HepG2 (cell line): ENCODE data around the gene PCAT6. TPM values are rescaled to one million over a fixed set of nuclear protein-coding genes. Genes with fewer than 3 reads are reported as not detected.

ENCODE experiments used
- ETV5 ChIP-seq: IDR thresholded peaks from 2 replicates; pipeline ENCODE4 v1.6.1; 2018; ENCODE audit warnings: missing biosample characterization, missing genetic modification reagents, inconsistent platforms, borderline replicate concordance
- FOXJ3 ChIP-seq: sonication (generic); formaldehyde crosslinking; IDR thresholded peaks from 2 replicates; pipeline ENCODE4 v1.4.0; 2020; ENCODE audit warnings: missing genetic modification reagents, mild to moderate bottlenecking, borderline replicate concordance
- MTA3 ChIP-seq: sonication (generic); formaldehyde crosslinking; IDR thresholded peaks from 2 replicates; pipeline ENCODE4 v1.4.0; 2020; ENCODE audit warnings: missing genetic modification reagents
- PCBP1 ChIP-seq: fragments of 200-400 bp; formaldehyde crosslinking; IDR thresholded peaks from 2 replicates; pipeline ENCODE4 v1.6.1; 2017; ENCODE audit warnings: mild to moderate bottlenecking, low read depth, low read length, borderline replicate concordance
- PTBP1 ChIP-seq: fragments of 200-400 bp; formaldehyde crosslinking; IDR thresholded peaks from 2 replicates; pipeline ENCODE4 v1.6.1; 2018; ENCODE audit warnings: low read length, low read depth; ENCODE audit not compliant: poor library complexity, severe bottlenecking
- TAF15 ChIP-seq: fragments of 200-400 bp; formaldehyde crosslinking; IDR thresholded peaks from one replicate; pipeline ENCODE4 v1.6.1; 2018; ENCODE audit warnings: mild to moderate bottlenecking, low read depth, low read length; ENCODE audit not compliant: poor library complexity, severe bottlenecking
- TOE1 ChIP-seq: sonication (generic); formaldehyde crosslinking; IDR thresholded peaks from 2 replicates; pipeline ENCODE4 v1.4.0; 2020; ENCODE audit warnings: mild to moderate bottlenecking, missing genetic modification reagents
- ZKSCAN1 ChIP-seq: fragments of 150-350 bp; IDR thresholded peaks from 2 replicates; pipeline ENCODE4 v1.6.1; 2014; ENCODE audit warnings: low read length
- ZNF17 ChIP-seq: sonication (generic); formaldehyde crosslinking; IDR thresholded peaks from 2 replicates; pipeline ENCODE4 v1.5.0; 2020; ENCODE audit warnings: mild to moderate bottlenecking, missing genetic modification reagents
- ZNF337 ChIP-seq: sonication (generic); formaldehyde crosslinking; IDR thresholded peaks from 2 replicates; pipeline ENCODE4 v1.5.1; 2020; ENCODE audit warnings: missing genetic modification reagents, low read depth, mild to moderate bottlenecking, borderline replicate concordance
- ZNF460 ChIP-seq: sonication (generic); formaldehyde crosslinking; IDR thresholded peaks from 2 replicates; pipeline ENCODE4 v1.5.1; 2020; ENCODE audit warnings: missing genetic modification reagents, mild to moderate bottlenecking, borderline replicate concordance
- polyA plus RNA-seq, 8 experiments: library from polyadenylated mRNA; depleted of rRNA in 3 of 8; stranded (reverse) in 7 of 8; unstranded in 1 of 8; fragments of >200 nt; fragmentation: Illumina TruSeq in 4 of 8; extraction: Trizol in 4 of 8; gene quantifications; 2 replicates each; pipeline versions ENCODE4 v1.2.1 to v1.2.3, GENCODE V29; 2011 to 2016; ENCODE audit warnings: low read depth in 4 of 8, missing spikeins in 1 of 8, mixed read lengths in 1 of 8; ENCODE audit not compliant: insufficient read depth in 1 of 8
- total RNA-seq, 5 experiments: library from RNA; depleted of rRNA; stranded (reverse); fragments of >200 nt; fragmentation: Illumina TruSeq; extraction: Trizol; gene quantifications; 2 replicates each; pipeline ENCODE4 v1.2.3, GENCODE V29; 2016; ENCODE audit warnings: low read depth in 1 of 5
- TF ChIP-seq, protein P1 (sequence below): sonication (generic); formaldehyde crosslinking; IDR thresholded peaks from 2 replicates; pipeline ENCODE4 v1.4.0; 2020; ENCODE audit warnings: missing genetic modification reagents
- TF ChIP-seq, protein P2 (sequence below): sonication (generic); formaldehyde crosslinking; conservative IDR thresholded peaks from 2 replicates; pipeline ENCODE4 v1.4.0; 2020; ENCODE audit warnings: mild to moderate bottlenecking, missing genetic modification reagents, moderate library complexity
- TF ChIP-seq, protein P3 (sequence below): sonication (generic); formaldehyde crosslinking; IDR thresholded peaks from 2 replicates; pipeline ENCODE4 v1.5.0; 2020; ENCODE audit warnings: missing genetic modification reagents
- TF ChIP-seq, protein P4 (sequence below): IDR thresholded peaks from 2 replicates; pipeline ENCODE4 v1.6.1; 2012; ENCODE audit warnings: inconsistent platforms
- TF ChIP-seq, protein P5 (sequence below): sonication (generic); formaldehyde crosslinking; IDR thresholded peaks from 2 replicates; pipeline ENCODE4 v1.8.0; 2022; ENCODE audit warnings: missing genetic modification reagents, mild to moderate bottlenecking, inconsistent platforms, borderline replicate concordance
- TF ChIP-seq, protein P6 (sequence below): sonication (generic); formaldehyde crosslinking; IDR thresholded peaks from 2 replicates; pipeline ENCODE4 v1.4.0; 2020; ENCODE audit warnings: missing genetic modification reagents, borderline replicate concordance

The PCAT6 gene
- total and polyA plus RNA-seq, 2 of the 13 experiments (the other 11 are each of a cell fraction or from before 2014, with no cell fraction given): 0.60 to 4.4 TPM

DNA sequence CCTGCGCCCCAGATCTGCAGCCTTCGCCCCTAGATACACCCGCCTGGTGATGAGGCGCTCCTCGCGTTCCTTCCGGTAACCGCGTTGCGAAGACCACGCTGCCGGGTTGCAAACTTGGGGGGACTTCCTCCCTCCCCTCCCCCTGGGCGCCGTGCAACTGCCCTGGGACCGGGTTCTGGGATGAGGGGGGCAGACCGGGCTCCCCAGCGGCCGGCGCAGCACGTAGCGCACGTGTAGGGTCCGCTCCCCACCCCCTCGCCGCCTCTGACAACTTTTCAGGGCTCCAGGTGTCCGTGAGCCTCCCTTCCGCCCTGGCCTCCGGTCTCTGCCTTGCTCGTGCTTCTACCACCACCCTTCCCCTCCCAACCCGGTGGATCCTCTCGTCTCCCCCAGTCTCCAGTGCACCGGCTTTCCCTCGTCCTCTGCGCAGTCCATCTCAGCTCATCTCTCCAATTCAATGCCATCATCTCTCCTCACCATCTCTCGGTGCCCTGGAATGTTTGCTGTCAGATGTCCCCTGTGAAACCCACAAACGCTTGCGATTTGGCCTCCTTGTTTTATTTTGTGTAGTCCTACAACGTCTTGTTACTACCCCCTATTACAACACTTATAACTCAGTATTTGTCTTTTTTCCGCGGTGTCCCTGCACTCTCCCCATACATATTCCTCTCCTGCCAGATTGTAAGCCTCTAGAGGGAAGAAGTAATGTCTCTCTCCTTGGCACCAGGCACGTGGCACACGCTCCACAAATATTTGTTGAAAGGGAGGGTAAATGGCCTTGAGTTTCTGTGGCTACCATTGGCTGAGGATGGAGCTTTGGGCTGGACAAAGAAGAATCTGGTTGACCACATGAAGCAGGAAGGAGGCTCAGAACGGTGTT is 782 bp downstream of the PCAT6 start (continued):
- TF ChIP-seq ZNF337 (CRISPR knock-in tag): 0 out of 2 replicates have a peak, but pooled peaks have one; percentile 6
- TF ChIP-seq, protein P1, sequence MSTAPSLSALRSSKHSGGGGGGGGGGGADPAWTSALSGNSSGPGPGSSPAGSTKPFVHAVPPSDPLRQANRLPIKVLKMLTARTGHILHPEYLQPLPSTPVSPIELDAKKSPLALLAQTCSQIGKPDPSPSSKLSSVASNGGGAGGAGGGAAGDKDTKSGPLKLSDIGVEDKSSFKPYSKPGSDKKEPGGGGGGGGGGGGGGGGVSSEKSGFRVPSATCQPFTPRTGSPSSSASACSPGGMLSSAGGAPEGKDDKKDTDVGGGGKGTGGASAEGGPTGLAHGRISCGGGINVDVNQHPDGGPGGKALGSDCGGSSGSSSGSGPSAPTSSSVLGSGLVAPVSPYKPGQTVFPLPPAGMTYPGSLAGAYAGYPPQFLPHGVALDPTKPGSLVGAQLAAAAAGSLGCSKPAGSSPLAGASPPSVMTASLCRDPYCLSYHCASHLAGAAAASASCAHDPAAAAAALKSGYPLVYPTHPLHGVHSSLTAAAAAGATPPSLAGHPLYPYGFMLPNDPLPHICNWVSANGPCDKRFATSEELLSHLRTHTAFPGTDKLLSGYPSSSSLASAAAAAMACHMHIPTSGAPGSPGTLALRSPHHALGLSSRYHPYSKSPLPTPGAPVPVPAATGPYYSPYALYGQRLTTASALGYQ (CRISPR knock-in tag): no peak
- TF ChIP-seq PTBP1: no peak
- TF ChIP-seq ZKSCAN1: no peak
- TF ChIP-seq, protein P2, sequence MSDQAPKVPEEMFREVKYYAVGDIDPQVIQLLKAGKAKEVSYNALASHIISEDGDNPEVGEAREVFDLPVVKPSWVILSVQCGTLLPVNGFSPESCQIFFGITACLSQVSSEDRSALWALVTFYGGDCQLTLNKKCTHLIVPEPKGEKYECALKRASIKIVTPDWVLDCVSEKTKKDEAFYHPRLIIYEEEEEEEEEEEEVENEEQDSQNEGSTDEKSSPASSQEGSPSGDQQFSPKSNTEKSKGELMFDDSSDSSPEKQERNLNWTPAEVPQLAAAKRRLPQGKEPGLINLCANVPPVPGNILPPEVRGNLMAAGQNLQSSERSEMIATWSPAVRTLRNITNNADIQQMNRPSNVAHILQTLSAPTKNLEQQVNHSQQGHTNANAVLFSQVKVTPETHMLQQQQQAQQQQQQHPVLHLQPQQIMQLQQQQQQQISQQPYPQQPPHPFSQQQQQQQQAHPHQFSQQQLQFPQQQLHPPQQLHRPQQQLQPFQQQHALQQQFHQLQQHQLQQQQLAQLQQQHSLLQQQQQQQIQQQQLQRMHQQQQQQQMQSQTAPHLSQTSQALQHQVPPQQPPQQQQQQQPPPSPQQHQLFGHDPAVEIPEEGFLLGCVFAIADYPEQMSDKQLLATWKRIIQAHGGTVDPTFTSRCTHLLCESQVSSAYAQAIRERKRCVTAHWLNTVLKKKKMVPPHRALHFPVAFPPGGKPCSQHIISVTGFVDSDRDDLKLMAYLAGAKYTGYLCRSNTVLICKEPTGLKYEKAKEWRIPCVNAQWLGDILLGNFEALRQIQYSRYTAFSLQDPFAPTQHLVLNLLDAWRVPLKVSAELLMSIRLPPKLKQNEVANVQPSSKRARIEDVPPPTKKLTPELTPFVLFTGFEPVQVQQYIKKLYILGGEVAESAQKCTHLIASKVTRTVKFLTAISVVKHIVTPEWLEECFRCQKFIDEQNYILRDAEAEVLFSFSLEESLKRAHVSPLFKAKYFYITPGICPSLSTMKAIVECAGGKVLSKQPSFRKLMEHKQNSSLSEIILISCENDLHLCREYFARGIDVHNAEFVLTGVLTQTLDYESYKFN: 0 out of 2 replicates have a peak, but pooled peaks have one; percentile 17
- TF ChIP-seq ZNF460: no peak
- TF ChIP-seq FOXJ3 (CRISPR knock-in tag): no peak
- no peak for TF ChIP-seq TOE1 (CRISPR knock-in tag)
- no peak for TF ChIP-seq MTA3
- TF ChIP-seq, protein P3, sequence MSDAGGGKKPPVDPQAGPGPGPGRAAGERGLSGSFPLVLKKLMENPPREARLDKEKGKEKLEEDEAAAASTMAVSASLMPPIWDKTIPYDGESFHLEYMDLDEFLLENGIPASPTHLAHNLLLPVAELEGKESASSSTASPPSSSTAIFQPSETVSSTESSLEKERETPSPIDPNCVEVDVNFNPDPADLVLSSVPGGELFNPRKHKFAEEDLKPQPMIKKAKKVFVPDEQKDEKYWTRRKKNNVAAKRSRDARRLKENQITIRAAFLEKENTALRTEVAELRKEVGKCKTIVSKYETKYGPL: no peak
- TF ChIP-seq, protein P4, sequence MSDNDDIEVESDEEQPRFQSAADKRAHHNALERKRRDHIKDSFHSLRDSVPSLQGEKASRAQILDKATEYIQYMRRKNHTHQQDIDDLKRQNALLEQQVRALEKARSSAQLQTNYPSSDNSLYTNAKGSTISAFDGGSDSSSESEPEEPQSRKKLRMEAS: peak; percentile 89
- peak; percentile 68; the same call in 1 of the 2 replicates for TF ChIP-seq ETV5 (CRISPR knock-in tag)
- TF ChIP-seq, protein P5, sequence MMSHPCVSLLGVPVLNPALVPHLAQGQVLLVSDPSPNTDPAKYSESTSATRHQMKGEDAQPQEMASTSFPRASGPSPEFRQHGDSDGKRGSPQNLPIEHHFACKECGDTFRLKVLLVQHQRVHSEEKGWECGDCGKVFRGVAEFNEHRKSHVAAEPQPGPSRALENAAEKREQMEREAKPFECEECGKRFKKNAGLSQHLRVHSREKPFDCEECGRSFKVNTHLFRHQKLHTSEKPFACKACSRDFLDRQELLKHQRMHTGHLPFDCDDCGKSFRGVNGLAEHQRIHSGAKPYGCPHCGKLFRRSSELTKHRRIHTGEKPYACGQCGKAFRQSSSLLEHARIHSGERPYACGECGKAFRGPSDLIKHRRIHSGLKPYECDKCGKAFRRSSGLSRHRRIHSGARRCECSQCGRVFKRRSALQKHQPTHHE: no peak
- TF ChIP-seq PCBP1: peak; percentile 9; the same call in 1 of the 2 replicates
- peak; percentile 57 for TF ChIP-seq TAF15
- 0 out of 2 replicates have a peak, but pooled peaks have one; percentile 51 for TF ChIP-seq ZNF17
- TF ChIP-seq, protein P6, sequence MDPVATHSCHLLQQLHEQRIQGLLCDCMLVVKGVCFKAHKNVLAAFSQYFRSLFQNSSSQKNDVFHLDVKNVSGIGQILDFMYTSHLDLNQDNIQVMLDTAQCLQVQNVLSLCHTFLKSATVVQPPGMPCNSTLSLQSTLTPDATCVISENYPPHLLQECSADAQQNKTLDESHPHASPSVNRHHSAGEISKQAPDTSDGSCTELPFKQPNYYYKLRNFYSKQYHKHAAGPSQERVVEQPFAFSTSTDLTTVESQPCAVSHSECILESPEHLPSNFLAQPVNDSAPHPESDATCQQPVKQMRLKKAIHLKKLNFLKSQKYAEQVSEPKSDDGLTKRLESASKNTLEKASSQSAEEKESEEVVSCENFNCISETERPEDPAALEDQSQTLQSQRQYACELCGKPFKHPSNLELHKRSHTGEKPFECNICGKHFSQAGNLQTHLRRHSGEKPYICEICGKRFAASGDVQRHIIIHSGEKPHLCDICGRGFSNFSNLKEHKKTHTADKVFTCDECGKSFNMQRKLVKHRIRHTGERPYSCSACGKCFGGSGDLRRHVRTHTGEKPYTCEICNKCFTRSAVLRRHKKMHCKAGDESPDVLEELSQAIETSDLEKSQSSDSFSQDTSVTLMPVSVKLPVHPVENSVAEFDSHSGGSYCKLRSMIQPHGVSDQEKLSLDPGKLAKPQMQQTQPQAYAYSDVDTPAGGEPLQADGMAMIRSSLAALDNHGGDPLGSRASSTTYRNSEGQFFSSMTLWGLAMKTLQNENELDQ (CRISPR knock-in tag): no peak
